Hepatocyte (in vitro differentiated cells): ENCODE data around the gene HOXB1. TPM values are rescaled to one million over a fixed set of nuclear protein-coding genes. Genes with fewer than 3 reads are reported as not detected.
A peak's percentile ranks its signal among the peaks of the same experiment; 100 is the strongest.

Experiments used
- DNase-seq: peaks from one replicate; pipeline ENCODE4 v3.0.0-alpha.2; 2016; ENCODE audit warnings: low spot score
- H2AFZ ChIP-seq: fragments of 200-600 bp; sonication (generic); 2 replicates; pipeline ENCODE4 v1.6.0; 2016; ENCODE audit warnings: antibody characterized with exemption, mild to moderate bottlenecking
- H3K27ac ChIP-seq: fragments of 200-600 bp; sonication (generic); 2 replicates; pipeline ENCODE4 v1.5.1; 2016; ENCODE audit warnings: mild to moderate bottlenecking
- H3K27me3 ChIP-seq: fragments of 200-600 bp; sonication (generic); 2 replicates; pipeline ENCODE4 v1.6.1; 2016
- H3K36me3 ChIP-seq: fragments of 200-600 bp; sonication (generic); replicated peaks from 2 replicates; pipeline ENCODE4 v1.5.1; 2016; ENCODE audit warnings: low read depth; ENCODE audit not compliant: insufficient read depth
- H3K4me1 ChIP-seq: fragments of 200-600 bp; sonication (generic); 2 replicates; pipeline ENCODE4 v1.5.1; 2016; ENCODE audit warnings: mild to moderate bottlenecking, moderate library complexity; ENCODE audit not compliant: insufficient read depth
- H3K4me2 ChIP-seq: fragments of 200-600 bp; sonication (generic); 2 replicates; pipeline ENCODE4 v1.6.0; 2016
- H3K4me3 ChIP-seq: fragments of 200-600 bp; sonication (generic); 2 replicates; pipeline ENCODE4 v1.5.1; 2016; ENCODE audit warnings: mild to moderate bottlenecking
- H3K79me2 ChIP-seq: fragments of 200-600 bp; sonication (generic); 2 replicates; pipeline ENCODE4 v1.6.0; 2017; ENCODE audit warnings: mild to moderate bottlenecking
- H3K9me2 ChIP-seq: fragments of 200-600 bp; sonication (generic); replicated peaks from 2 replicates; pipeline ENCODE4 v1.6.0; 2017; ENCODE audit warnings: mild to moderate bottlenecking; ENCODE audit not compliant: insufficient read depth
- H3K9me3 ChIP-seq: fragments of 200-600 bp; sonication (generic); 2 replicates; pipeline ENCODE4 v1.5.1; 2016; ENCODE audit warnings: low read depth, mild to moderate bottlenecking
- H4K20me1 ChIP-seq: fragments of 200-600 bp; sonication (generic); 2 replicates; pipeline ENCODE4 v1.6.0; 2016; ENCODE audit warnings: mild to moderate bottlenecking; ENCODE audit not compliant: insufficient read depth, poor library complexity, severe bottlenecking
- EZH2 ChIP-seq: fragments of 200-600 bp; sonication (generic); IDR thresholded peaks from 2 replicates; pipeline ENCODE4 v1.6.1; 2016; ENCODE audit warnings: antibody characterized with exemption, mild to moderate bottlenecking, borderline replicate concordance
- EZH2phosphoT487 ChIP-seq: fragments of 200-600 bp; sonication (generic); IDR thresholded peaks from one replicate; pipeline ENCODE4 v1.6.1; 2018; ENCODE audit warnings: antibody characterized with exemption, mild to moderate bottlenecking, low read depth, moderate library complexity; ENCODE audit not compliant: unreplicated experiment, severe bottlenecking
- WGBS: methylation state at CpG from one replicate; pipeline ENCODE4 v1.1.6; 2016; ENCODE audit warnings: low lambda C conversion rate; ENCODE audit errors: missing lambda C conversion rate; 5-methylcytosine and 5-hydroxymethylcytosine counted together
- polyA plus RNA-seq: library from polyadenylated mRNA; unstranded; fragments of >200 nt; fragmentation: Nextera tagmentation; extraction: Ambion mirVana; gene quantifications from 2 replicates; pipeline ENCODE4 v1.2.1, GENCODE V29; 2016
- total RNA-seq: library from RNA; depleted of rRNA; stranded (reverse); fragments of >200 nt; gene quantifications from 2 replicates; pipeline ENCODE4 v1.2.3, GENCODE V29; 2014
- TF ChIP-seq, protein P1 (sequence below): fragments of 200-600 bp; sonication (generic); IDR thresholded peaks from 2 replicates; pipeline ENCODE4 v1.5.1; 2016; ENCODE audit warnings: antibody characterized with exemption, mild to moderate bottlenecking; ENCODE audit not compliant: poor library complexity

HOXB1 gene
- total and polyA plus RNA-seq, 2 experiments from 2014 or later: not detected

DNA sequence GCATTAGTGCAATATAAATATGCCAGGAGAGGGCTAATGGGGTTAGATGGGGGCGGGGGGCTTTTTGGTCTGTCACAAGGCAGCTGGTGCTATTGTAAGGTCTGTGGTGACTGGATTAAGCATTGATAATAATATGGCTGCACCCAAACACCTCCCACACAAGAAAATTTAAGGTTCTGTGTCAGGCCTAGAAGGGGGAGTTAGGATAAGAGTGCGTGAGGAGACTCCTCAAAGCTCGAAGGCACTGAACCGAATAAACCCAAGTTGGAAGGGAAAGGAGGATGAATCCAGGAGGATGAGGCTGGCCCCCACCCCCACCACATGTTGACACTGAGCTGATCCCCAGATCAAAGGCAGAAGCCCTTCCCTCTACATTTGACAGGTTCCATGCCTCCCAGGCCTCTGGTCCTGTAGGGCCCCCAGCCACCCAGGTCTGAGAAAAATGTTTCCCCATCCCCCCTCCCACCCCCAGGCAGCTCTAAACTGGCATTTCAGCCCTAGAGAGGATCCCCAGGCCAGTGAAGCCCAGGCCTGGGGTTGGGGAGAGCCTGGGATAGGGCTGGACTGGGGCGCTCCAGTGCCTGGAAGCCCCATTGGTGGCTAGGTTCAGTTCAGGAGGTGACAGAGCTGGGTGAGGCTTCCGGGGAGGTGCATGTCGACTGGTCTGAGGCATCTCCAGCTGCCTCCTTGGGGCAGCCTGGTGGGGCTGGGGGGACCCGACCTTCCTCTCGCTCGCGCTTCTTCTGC, 1.7 kb downstream of the HOXB1 start:
- 62% methylated on average over 10 of the region's 11 CpGs for WGBS
- Histone ChIP-seq H3K4me2 (no peak overlapping the region), H4K20me1 (no peaks in the 10 kb centered on the region), H3K36me3 (no peaks in the 10 kb centered on the region), H3K4me3 (no peak overlapping the region), H2AFZ (no peak overlapping the region), H3K4me1 (peaks cover 9% of the 10 kb centered on the region), H3K27ac (no peak overlapping the region), H3K9me3 (no peaks in the 10 kb centered on the region), H3K27me3 (peaks cover 81% of the 10 kb centered on the region), H3K9me2 (no peaks in the 10 kb centered on the region), H3K79me2 (no peaks in the 10 kb centered on the region)
- no peak for DNase-seq
- TF ChIP-seq, protein P1, sequence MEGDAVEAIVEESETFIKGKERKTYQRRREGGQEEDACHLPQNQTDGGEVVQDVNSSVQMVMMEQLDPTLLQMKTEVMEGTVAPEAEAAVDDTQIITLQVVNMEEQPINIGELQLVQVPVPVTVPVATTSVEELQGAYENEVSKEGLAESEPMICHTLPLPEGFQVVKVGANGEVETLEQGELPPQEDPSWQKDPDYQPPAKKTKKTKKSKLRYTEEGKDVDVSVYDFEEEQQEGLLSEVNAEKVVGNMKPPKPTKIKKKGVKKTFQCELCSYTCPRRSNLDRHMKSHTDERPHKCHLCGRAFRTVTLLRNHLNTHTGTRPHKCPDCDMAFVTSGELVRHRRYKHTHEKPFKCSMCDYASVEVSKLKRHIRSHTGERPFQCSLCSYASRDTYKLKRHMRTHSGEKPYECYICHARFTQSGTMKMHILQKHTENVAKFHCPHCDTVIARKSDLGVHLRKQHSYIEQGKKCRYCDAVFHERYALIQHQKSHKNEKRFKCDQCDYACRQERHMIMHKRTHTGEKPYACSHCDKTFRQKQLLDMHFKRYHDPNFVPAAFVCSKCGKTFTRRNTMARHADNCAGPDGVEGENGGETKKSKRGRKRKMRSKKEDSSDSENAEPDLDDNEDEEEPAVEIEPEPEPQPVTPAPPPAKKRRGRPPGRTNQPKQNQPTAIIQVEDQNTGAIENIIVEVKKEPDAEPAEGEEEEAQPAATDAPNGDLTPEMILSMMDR: no peak

DNA sequence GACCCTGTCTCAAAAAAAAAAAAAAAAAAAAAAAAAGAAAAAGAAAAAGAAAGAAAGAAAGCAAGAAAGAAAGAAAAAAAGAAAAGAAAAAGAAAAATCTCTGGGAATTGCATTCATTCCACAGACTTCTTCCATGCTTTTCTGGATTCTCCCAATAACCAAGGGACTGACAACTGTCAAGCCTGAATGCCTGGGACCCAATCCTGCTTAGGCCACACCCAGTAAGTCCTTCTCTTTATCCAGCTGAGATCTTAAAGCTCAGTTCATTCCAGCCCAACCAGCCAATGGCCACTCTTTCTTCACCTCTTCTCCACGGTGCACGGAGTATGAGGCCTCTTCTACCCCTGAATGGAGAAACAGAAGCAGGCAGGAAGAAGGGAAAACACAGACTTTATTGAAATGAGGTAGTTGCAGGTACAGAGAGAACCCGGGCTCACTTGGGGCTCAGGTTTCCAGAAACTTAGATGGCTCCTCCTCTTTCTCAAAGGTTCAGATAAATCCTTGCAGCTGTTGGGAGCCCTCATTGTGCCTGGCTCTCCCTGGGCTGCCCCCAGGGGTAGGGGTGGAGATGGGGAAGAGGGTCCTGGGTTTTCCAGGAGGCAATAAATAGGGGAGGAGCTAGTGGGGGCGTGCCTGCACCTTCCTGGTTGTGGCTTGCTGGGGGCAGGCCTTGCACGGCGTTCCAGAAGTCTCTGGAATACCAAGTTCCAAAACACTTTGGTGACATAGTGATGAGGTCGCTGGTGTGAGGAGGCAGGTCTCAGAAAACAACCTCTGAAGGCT, 2.5 kb downstream of the HOXB1 start:
- Histone ChIP-seq H3K36me3 (no peaks in the 10 kb centered on the region), H4K20me1 (no peaks in the 10 kb centered on the region), H3K27ac (no peak overlapping the region), H2AFZ (no peak overlapping the region), H3K27me3 (peaks cover 83% of the 10 kb centered on the region), H3K4me3 (no peak overlapping the region), H3K79me2 (no peaks in the 10 kb centered on the region), H3K9me2 (no peaks in the 10 kb centered on the region), H3K9me3 (no peaks in the 10 kb centered on the region), H3K4me1 (peaks cover 9% of the 10 kb centered on the region), H3K4me2 (no peak overlapping the region)
- 29% methylated on average over 7 of the region's 7 CpGs for WGBS
- TF ChIP-seq EZH2 (no peak), EZH2phosphoT487 (no peak)
- TF ChIP-seq, protein P1: no peak
- DNase-seq: no peak

DNA sequence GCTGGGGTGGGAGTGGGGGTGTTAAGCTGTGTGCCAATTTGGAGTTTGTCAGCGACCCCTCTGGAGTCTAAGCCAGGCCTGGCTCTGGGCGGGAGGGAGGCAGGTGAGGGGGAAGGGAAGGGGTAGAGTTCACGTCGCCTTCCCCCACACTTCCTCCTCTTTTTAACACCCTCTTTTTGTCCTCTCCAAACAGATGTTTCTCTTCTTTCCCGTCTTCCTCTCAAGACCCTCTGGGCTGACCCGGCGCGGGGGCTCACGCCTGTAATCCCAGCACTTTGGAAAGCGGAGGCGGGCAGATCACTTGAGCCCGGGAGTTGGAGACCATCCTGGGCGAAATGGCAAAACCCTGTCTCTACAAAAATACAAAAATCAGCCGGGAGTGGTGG, 3.3 kb downstream of the HOXB1 start:
- DNase-seq: no peak
- no peak for TF ChIP-seq EZH2
- TF ChIP-seq EZH2phosphoT487: no peak
- TF ChIP-seq, protein P1: no peak
- Histone ChIP-seq H3K36me3 (no peaks in the 10 kb centered on the region), H3K79me2 (no peaks in the 10 kb centered on the region), H4K20me1 (no peaks in the 10 kb centered on the region), H2AFZ (peak overlapping the region; percentile 35), H3K27me3 (peaks cover 78% of the 10 kb centered on the region), H3K4me2 (peak overlapping the region; percentile 64), H3K9me2 (no peaks in the 10 kb centered on the region), H3K27ac (peak overlapping the region; percentile 40), H3K4me3 (no peak overlapping the region), H3K9me3 (no peaks in the 10 kb centered on the region), H3K4me1 (peaks cover 12% of the 10 kb centered on the region)
- 40% methylated on average over 12 of the region's 14 CpGs for WGBS
